Measurements from ENCODE around the gene KIF16B.

The KIF16B gene

DNA sequence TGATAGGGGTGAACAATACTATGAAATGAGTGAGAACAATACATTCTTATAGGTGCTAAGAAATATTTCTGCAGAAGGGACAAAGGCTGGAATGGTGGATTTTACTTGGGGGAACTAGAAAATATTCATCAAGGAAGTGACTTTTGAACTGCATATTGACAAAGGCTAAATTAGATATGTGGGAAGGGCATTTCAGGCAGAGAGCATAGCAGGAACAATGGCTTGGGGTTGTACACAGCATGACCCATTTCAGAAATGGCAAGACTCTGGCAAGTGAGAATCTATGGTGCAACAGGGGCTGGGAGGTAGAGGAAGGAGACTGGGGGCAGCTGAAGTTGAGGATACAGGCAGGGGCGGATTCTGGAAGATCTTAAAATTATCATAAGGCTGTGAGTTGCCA, 46.7 kb upstream of the KIF16B start:
- Histone ChIP-seq H3K79me2 (no peaks in the 10 kb centered on the region), H2AFZ (no peak overlapping the region), H3K4me3 (ENCODE audit: low read depth, low read length) (no peak overlapping the region), H3K4me2 (ENCODE audit: low read length) (no peak overlapping the region), H3K27ac (no peak overlapping the region), H3K4me1 (peaks cover 6% of the 10 kb centered on the region), H3K27me3 (ENCODE audit: control insufficient read depth, insufficient read depth, low read length) (no peaks in the 10 kb centered on the region), H3K36me3 (ENCODE audit: control insufficient read depth, insufficient read depth, low read length) (no peaks in the 10 kb centered on the region), H3K9me3 (ENCODE audit: control insufficient read depth, low read length) (no peaks in the 10 kb centered on the region), H3K9ac (no peak overlapping the region)
- no peak for TF ChIP-seq CTCF (IDR thresholded peaks at IDR 0.05)

GRCh38 chr20:16617056-16617455, 43.8 kb upstream of the KIF16B start:
- no peaks in the 10 kb centered on the region for H3K9me3 ChIP-seq (ENCODE audit: control insufficient read depth, low read length)
- peaks cover 6% of the 10 kb centered on the region for H3K4me1 ChIP-seq
- no peak overlapping the region for H3K4me3 ChIP-seq (ENCODE audit: low read depth, low read length)
- H3K27me3 ChIP-seq (ENCODE audit: control insufficient read depth, insufficient read depth, low read length) = no peaks in the 10 kb centered on the region
- H2AFZ ChIP-seq = no peak overlapping the region
- no peaks in the 10 kb centered on the region for H3K36me3 ChIP-seq (ENCODE audit: control insufficient read depth, insufficient read depth, low read length)
- no peaks in the 10 kb centered on the region for H3K79me2 ChIP-seq
- H3K27ac ChIP-seq = no peak overlapping the region
- H3K4me2 ChIP-seq (ENCODE audit: low read length) = no peak overlapping the region
- H3K9ac ChIP-seq = no peak overlapping the region
- TF ChIP-seq CTCF (IDR thresholded peaks at IDR 0.05) = no peak

- no peak for TF ChIP-seq CTCF (IDR thresholded peaks at IDR 0.05)
- Histone ChIP-seq H3K79me2 (no peaks in the 10 kb centered on the region), H3K9ac (no peak overlapping the region), H3K27ac (no peak overlapping the region), H3K4me3 (ENCODE audit: low read depth, low read length) (no peak overlapping the region), H3K4me2 (ENCODE audit: low read length) (no peak overlapping the region), H3K9me3 (ENCODE audit: control insufficient read depth, low read length) (no peaks in the 10 kb centered on the region), H3K4me1 (peaks cover 6% of the 10 kb centered on the region), H2AFZ (no peak overlapping the region), H3K27me3 (ENCODE audit: control insufficient read depth, insufficient read depth, low read length) (no peaks in the 10 kb centered on the region), H3K36me3 (ENCODE audit: control insufficient read depth, insufficient read depth, low read length) (no peaks in the 10 kb centered on the region)
These were observed 43.1 kb upstream of the KIF16B start for GRCh38 chr20:16616317-16616716.

- no peaks in the 10 kb centered on the region for H3K9me3 ChIP-seq (ENCODE audit: control insufficient read depth, low read length)
- TF ChIP-seq CTCF (IDR thresholded peaks at IDR 0.05) = no peak
- H3K27me3 ChIP-seq (ENCODE audit: control insufficient read depth, insufficient read depth, low read length) = no peaks in the 10 kb centered on the region
- no peak overlapping the region for H3K4me3 ChIP-seq (ENCODE audit: low read depth, low read length)
- no peaks in the 10 kb centered on the region for H3K36me3 ChIP-seq (ENCODE audit: control insufficient read depth, insufficient read depth, low read length)
- no peak overlapping the region for H3K9ac ChIP-seq
- H3K79me2 ChIP-seq = no peaks in the 10 kb centered on the region
- no peak overlapping the region for H3K27ac ChIP-seq
- H3K4me1 ChIP-seq = peaks cover 6% of the 10 kb centered on the region
- H3K4me2 ChIP-seq (ENCODE audit: low read length) = no peak overlapping the region
- H2AFZ ChIP-seq = peak overlapping the region; percentile 69
These were observed 42.0 kb upstream of the KIF16B start for GRCh38 chr20:16615199-16615598.

DNA sequence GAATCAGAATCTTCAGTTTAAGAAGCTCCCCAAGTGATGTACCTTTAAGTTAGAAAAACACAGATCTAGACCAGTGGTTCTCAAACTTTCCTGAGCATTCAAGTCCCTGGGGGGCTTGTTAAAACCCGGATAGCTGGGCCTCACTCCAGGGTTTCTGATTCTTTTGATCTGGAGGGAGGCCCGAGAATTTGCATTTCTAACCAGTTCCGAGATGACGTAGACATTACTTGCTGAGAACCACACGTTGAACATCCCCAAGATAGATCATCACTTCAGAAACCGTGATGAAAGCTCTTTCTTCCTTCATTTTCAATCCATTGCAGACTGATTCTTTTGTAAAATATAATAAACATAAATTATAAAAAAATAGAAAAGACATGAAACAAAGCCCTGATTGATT, 40.7 kb upstream of the KIF16B start:
- Histone ChIP-seq H3K9ac (no peak overlapping the region), H3K27me3 (ENCODE audit: control insufficient read depth, insufficient read depth, low read length) (no peaks in the 10 kb centered on the region), H3K27ac (no peak overlapping the region), H3K36me3 (ENCODE audit: control insufficient read depth, insufficient read depth, low read length) (no peaks in the 10 kb centered on the region), H3K4me3 (ENCODE audit: low read depth, low read length) (no peak overlapping the region), H3K9me3 (ENCODE audit: control insufficient read depth, low read length) (no peaks in the 10 kb centered on the region), H3K4me1 (peaks cover 6% of the 10 kb centered on the region), H2AFZ (no peak overlapping the region), H3K4me2 (ENCODE audit: low read length) (no peak overlapping the region), H3K79me2 (no peaks in the 10 kb centered on the region)
- TF ChIP-seq CTCF (IDR thresholded peaks at IDR 0.05) = no peak

Measured in parathyroid adenoma (tissue), 2 donors.